ENCODE results near the gene WRAP73.
"Not testable (repeated sequence)": the region's sequence is repeated elsewhere in the genome, so short reads cannot be mapped to it uniquely, and the experiment has no call there.

The WRAP73 gene

DNA sequence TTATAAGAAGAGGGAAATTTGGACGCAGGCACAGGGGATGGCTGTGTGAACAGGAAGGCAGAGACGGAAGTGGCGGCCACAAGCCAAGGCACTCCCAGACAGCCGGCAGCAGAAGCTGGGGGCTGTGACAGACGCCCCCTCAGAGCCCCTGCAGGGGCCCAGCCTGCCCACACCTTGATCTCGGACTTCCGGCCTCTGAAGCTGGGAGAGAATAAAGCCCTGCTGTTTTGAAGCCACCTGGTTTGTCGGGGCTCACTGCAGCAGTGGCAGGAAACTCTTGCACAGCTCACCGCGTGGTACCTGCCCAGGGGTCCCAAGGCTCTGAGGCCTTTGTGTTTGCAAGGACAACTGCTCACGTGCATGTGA lies 52.3 kb downstream of the WRAP73 start:
- no peak for DNase-seq (ENCODE audit: low read depth)

DNA sequence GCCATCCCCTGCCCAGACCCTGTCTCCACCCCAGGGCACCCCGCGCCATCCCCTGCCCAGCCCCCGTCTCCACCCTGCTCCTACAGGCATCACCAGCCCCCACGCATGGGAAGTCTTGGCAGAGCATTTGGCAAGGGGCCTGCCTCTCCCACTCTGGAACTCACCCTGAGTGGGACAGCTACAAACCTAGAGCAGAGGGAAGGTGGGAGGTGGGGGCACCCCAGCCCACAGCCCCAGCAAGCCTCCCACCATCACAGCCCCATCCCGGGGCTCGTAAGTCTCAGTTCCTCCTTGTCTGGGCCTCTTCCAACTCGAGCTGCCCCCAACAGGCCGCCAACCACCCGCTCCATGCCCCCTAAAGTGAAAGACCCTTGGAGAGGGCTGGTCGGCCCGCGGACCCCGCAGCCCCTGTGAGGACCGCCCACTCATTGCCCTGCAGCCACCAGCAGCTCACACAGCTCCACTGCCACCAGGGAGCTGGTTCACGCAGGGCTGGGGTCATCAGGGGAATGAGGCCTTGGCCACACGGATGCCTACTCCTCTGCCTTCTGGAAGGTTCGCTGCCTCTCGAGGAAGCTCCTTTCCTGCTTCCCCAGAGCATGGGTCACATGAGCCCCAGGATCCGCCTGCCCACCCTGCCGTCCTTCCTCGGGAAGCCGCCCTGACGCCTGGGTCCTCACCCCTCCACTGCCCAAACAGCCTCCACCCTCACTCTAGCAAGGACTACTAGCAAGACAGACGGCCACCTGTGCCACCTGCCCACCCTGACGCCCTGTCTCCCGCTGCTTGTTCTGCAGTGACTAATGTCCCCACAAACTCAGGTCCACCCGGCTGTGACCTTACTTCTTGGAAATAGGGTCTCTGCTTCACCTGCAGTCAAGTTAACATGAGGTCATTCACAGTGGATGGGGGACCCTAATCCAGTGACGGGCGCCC lies 53.0 kb downstream of the WRAP73 start:
- DNase-seq (ENCODE audit: low read depth) = no peak

DNA sequence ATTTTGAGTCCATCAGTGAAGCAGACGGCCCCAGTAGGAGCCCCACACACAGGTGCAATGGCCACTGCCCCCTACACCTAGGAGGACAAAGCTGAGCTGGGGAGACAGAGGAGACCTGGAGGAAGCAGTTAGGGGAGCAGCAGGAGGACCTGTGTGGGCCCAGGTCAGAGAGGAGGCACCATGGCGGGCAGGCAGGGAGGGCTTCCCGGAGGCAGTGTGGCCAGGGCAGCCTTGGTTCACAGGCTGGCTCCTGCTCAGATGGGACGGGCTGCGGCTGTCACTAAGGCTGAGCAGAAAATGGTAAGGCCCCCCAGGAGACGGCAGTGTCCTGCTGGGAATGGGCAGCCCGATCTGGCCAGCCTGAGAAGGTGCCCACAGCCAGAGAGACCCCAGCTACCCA lies 54.0 kb downstream of the WRAP73 start:
- DNase-seq (ENCODE audit: low read depth) = no peak

GRCh38 chr1:3594706-3595377 lies 55.1 kb downstream of the WRAP73 start:
- no peak for DNase-seq (ENCODE audit: low read depth)

GRCh38 chr1:3593745-3594144 lies 56.2 kb downstream of the WRAP73 start:
- no peak for DNase-seq (ENCODE audit: low read depth)

GRCh38 chr1:3593334-3593733 lies 56.6 kb downstream of the WRAP73 start:
- no peak for DNase-seq (ENCODE audit: low read depth)

GRCh38 chr1:3590951-3591865 lies 58.7 kb downstream of the WRAP73 start:
- no peak for DNase-seq (ENCODE audit: low read depth)

- DNase-seq (ENCODE audit: low read depth) = no peak
Measured at GRCh38 chr1:3590139-3590763, 59.7 kb downstream of the WRAP73 start.

GRCh38 chr1:3588395-3588794 lies 61.5 kb downstream of the WRAP73 start:
- DNase-seq (ENCODE audit: low read depth) = no peak

DNA sequence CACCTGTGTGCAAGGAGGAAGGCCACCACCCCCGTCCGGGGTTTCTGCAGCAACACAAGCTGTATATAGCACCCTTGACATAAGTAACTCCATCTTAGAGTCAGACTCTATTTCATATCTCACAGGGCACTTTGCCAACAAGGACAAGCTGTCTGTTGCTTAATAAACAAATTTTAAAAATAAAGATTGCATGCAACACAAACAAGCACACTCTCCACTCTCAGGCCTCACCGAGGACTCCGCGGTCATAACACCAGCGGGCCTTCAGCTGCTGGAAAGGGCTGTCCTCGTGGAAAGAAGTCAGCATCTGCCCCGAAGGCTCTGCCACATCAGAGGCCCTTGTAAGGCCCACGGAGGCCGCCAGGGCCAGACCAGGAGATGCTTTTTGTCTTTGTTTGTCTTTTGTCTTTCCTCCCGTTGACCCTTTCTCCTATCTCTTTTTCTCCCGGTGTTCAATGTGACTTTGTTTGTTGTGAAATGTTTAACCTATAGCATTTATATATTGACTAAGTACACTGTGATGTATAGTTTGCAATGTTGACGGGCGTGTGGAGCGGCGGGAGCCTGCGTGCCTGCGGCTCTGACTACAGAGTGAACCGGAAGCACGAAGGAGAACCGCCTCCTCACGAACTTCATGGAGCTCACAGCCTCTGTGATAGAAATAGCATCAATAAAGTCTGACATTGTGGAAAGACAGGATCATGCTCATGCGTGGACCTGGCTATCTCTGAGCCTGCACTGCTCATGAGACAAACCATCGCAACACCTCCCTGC lies 62.7 kb downstream of the WRAP73 start:
- no peak for DNase-seq (ENCODE audit: low read depth)

DNA sequence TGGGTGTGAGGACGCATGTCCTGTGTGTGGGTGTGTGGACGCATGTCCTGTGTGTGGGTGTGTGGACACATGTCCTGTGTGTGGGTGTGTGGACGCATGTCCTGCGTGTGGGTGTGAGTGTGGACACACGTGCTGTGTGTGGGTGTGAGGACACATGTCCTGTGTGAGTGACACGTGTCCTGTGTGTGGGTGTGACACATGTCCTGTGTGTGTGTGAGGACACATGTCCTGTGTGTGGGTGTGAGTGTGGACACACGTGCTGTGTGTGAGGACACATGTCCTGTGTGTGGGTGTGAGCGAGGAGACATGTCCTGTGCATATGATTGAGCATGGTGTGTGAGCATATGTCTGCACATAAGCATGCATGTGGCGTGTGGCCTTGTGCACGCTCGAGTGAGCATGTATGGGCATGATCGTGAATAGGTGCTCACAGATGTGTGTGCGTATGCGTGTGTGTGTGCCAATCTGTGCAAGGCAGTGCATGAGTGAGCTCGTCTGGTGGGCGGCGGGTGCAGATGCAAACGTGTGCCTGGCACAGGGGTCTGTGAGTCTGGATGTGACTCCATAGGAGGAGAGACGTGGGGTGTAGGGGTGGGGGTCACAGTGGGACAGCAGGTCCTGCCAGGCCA lies 63.8 kb downstream of the WRAP73 start:
- DNase-seq (ENCODE audit: low read depth) = no peak

GRCh38 chr1:3585353-3585868 lies 64.5 kb downstream of the WRAP73 start:
- DNase-seq (ENCODE audit: low read depth) = not testable (repeated sequence)

GRCh38 chr1:3584915-3585314 lies 65.0 kb downstream of the WRAP73 start:
- no peak for DNase-seq (ENCODE audit: low read depth)

DNA sequence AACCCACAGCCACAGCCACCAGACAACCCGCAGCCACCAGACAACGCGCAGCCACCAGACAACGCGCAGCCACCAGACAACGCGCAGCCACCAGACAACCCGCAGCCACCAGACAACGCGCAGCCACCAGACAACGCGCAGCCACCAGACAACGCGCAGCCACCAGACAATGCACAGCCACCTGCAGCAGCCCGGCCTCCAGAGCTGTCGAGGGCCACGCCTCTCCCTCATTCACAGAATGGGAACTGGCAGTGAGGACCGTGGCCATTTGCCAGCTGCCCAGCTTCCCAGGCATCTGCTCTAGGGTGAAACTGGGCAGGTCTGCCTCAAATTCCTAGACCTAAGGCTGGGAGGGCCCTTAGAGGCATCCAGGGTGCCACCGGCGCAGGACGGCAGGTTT lies 66.2 kb downstream of the WRAP73 start:
- not testable (repeated sequence) for DNase-seq (ENCODE audit: low read depth)

- no peak for DNase-seq (ENCODE audit: low read depth)
Measured at GRCh38 chr1:3581296-3582036, 68.4 kb downstream of the WRAP73 start.
